IMR-90 (cell line): ENCODE measurements around the gene ROBO2. TPM values are rescaled to one million over a fixed set of nuclear protein-coding genes. Genes with fewer than 3 reads are reported as not detected.

Experiments used
- ATAC-seq: fragments of 200-7000 bp; cut with Tn5 transposase; 2 replicates; pipeline ENCODE4 v1.9.1; 2020; ENCODE audit warnings: low read depth, mild to moderate bottlenecking, moderate library complexity
- BruUV-seq: library from RNA; stranded (reverse); fragments of 400-500 nt; replicated peaks from 2 replicates; lab custom pipeline; 2021; lab: Mats Ljungman, UMichigan
- CTCF ChIA-PET: fragments of 300-600 bp; formaldehyde crosslinking; extraction: SDS; loops from one replicate; lab custom pipeline; 2021; ENCODE audit warnings: antibody characterized with exemption; lab: Yijun Ruan, JAX
- POLR2A ChIA-PET: fragments of 300-600 bp; sonication (Branson Sonifier 250); formaldehyde crosslinking; loops from one replicate; lab custom pipeline; 2022; ENCODE audit warnings: antibody characterized with exemption; ENCODE audit not compliant: unreplicated experiment; lab: Charles Lee
- DNase-seq: peaks from one replicate; pipeline ENCODE4 v3.0.0; 2013
- H2AFZ ChIP-seq: replicated peaks from 2 replicates; pipeline ENCODE3; 2013; ENCODE audit warnings: low read length, mild to moderate bottlenecking; ENCODE audit not compliant: poor library complexity
- H2AK5ac ChIP-seq: 2 replicates; pipeline ENCODE4 v1.6.1; 2013; ENCODE audit warnings: low read depth, low read length, inconsistent platforms
- H2AK9ac ChIP-seq: replicated peaks from 2 replicates; pipeline ENCODE3; 2013; ENCODE audit warnings: mild to moderate bottlenecking, low read depth, low read length, moderate library complexity; ENCODE audit not compliant: poor library complexity
- H2BK120ac ChIP-seq: 2 replicates; pipeline ENCODE4 v1.6.1; 2013; ENCODE audit warnings: low read depth, low read length, inconsistent platforms
- H2BK15ac ChIP-seq: 3 replicates; pipeline ENCODE4 v1.6.1; 2013; ENCODE audit warnings: low read depth, low read length, inconsistent platforms
- H2BK20ac ChIP-seq: 2 replicates; pipeline ENCODE4 v1.6.1; 2013; ENCODE audit warnings: low read depth, mild to moderate bottlenecking, inconsistent platforms, low read length, moderate library complexity
- H2BK5ac ChIP-seq: 2 replicates; pipeline ENCODE4 v1.6.1; 2013; ENCODE audit warnings: mild to moderate bottlenecking, low read depth, low read length, inconsistent platforms; ENCODE audit not compliant: poor library complexity, severe bottlenecking
- H3K14ac ChIP-seq: replicated peaks from 2 replicates; pipeline ENCODE4 v1.6.1; 2013; ENCODE audit warnings: low read depth, low read length, inconsistent platforms
- H3K18ac ChIP-seq: 2 replicates; pipeline ENCODE4 v1.6.1; 2013; ENCODE audit warnings: low read depth, low read length, control low read depth
- H3K23ac ChIP-seq: 2 replicates; pipeline ENCODE4 v1.6.1; 2013; ENCODE audit warnings: low read depth, low read length, inconsistent platforms
- H3K27ac ChIP-seq: 2 replicates; pipeline ENCODE4 v1.5.1; 2013; ENCODE audit warnings: mild to moderate bottlenecking, control low read depth, low read length; ENCODE audit not compliant: insufficient read depth
- H3K27me3 ChIP-seq: 2 replicates; pipeline ENCODE4 v1.6.1; 2013; ENCODE audit warnings: low read length; ENCODE audit not compliant: control insufficient read depth, insufficient read depth
- H3K36me3 ChIP-seq: 2 replicates; pipeline ENCODE4 v1.6.1; 2013; ENCODE audit warnings: low read length, mixed read lengths; ENCODE audit not compliant: control insufficient read depth, insufficient read depth
- H3K4ac ChIP-seq: 2 replicates; pipeline ENCODE4 v1.6.1; 2013; ENCODE audit warnings: low read depth, low read length, inconsistent platforms
- H3K4me1 ChIP-seq: 2 replicates; pipeline ENCODE4 v1.6.1; 2013; ENCODE audit warnings: low read length, mixed read lengths; ENCODE audit not compliant: control insufficient read depth, insufficient read depth
- H3K4me2 ChIP-seq: 2 replicates; pipeline ENCODE4 v1.6.1; 2013; ENCODE audit warnings: low read depth, mild to moderate bottlenecking, control low read depth, low read length, moderate library complexity
- H3K4me3 ChIP-seq: 2 replicates; pipeline ENCODE4 v1.5.1; 2013; ENCODE audit warnings: low read depth, mild to moderate bottlenecking, control low read depth, low read length, moderate library complexity; ENCODE audit not compliant: insufficient read depth
- H3K56ac ChIP-seq: 2 replicates; pipeline ENCODE4 v1.6.1; 2013; ENCODE audit warnings: low read length, inconsistent platforms; ENCODE audit not compliant: insufficient read depth; ENCODE audit errors: extremely low read depth
- H3K79me1 ChIP-seq, 2 experiments: 2 replicates each; pipeline ENCODE4 v1.6.1; 2013; ENCODE audit warnings: low read length in 2 of 2, inconsistent platforms in 1 of 2, low read depth in 1 of 2
- H3K9ac ChIP-seq: 2 replicates; pipeline ENCODE4 v1.6.1; 2013; ENCODE audit warnings: low read depth, low read length, control low read depth
- H3K9me1 ChIP-seq: 2 replicates; pipeline ENCODE4 v1.6.1; 2013; ENCODE audit warnings: low read length, inconsistent platforms; ENCODE audit not compliant: insufficient read depth
- H3K9me3 ChIP-seq: 2 replicates; pipeline ENCODE4 v1.6.1; 2013; ENCODE audit warnings: low read length; ENCODE audit not compliant: control insufficient read depth, insufficient read depth
- H4K20me1 ChIP-seq: 2 replicates; pipeline ENCODE4 v1.6.1; 2013; ENCODE audit warnings: low read length, inconsistent platforms; ENCODE audit not compliant: insufficient read depth
- H4K5ac ChIP-seq: 2 replicates; pipeline ENCODE4 v1.6.1; 2013; ENCODE audit warnings: mild to moderate bottlenecking, low read depth, low read length, control low read depth
- H4K8ac ChIP-seq, 2 experiments: 2 replicates each; pipeline ENCODE4 v1.6.1; 2013; ENCODE audit warnings: low read depth in 2 of 2, low read length in 2 of 2, control low read depth in 1 of 2, inconsistent platforms in 1 of 2
- H4K91ac ChIP-seq: 2 replicates; pipeline ENCODE4 v1.6.1; 2013; ENCODE audit warnings: low read depth, low read length, inconsistent platforms; ENCODE audit not compliant: insufficient read depth
- BHLHE40 ChIP-seq: fragments of 150-350 bp; IDR thresholded peaks from 2 replicates; pipeline ENCODE4 v1.6.1; 2016; ENCODE audit warnings: mild to moderate bottlenecking, low read depth, low read length
- CEBPB ChIP-seq: IDR thresholded peaks from 2 replicates; pipeline ENCODE4 v1.6.1; 2012; ENCODE audit warnings: low read depth, low read length, improper control_type of control experiment
- CHD1 ChIP-seq: IDR thresholded peaks from 2 replicates; pipeline ENCODE4 v1.6.1; 2012; ENCODE audit warnings: low read depth, low read length, improper control_type of control experiment
- CTCF ChIP-seq: conservative IDR thresholded peaks from 2 replicates; pipeline ENCODE4 v1.5.1; 2012; ENCODE audit warnings: mild to moderate bottlenecking, low read depth, low read length, improper control_type of control experiment
- ELK1 ChIP-seq: fragments of 150-350 bp; IDR thresholded peaks from 2 replicates; pipeline ENCODE4 v1.6.1; 2016; ENCODE audit warnings: low read depth, mild to moderate bottlenecking, low read length, moderate library complexity, borderline replicate concordance
- FOS ChIP-seq: fragments of 150-350 bp; IDR thresholded peaks from 2 replicates; pipeline ENCODE4 v1.6.1; 2016; ENCODE audit warnings: low read depth, low read length
- MAFK ChIP-seq: IDR thresholded peaks from 2 replicates; pipeline ENCODE4 v1.6.1; 2012; ENCODE audit warnings: low read depth, low read length, improper control_type of control experiment
- MXI1 ChIP-seq: IDR thresholded peaks from 2 replicates; pipeline ENCODE4 v1.6.1; 2012; ENCODE audit warnings: low read depth, mild to moderate bottlenecking, low read length, moderate library complexity, borderline replicate concordance
- NFE2L2 ChIP-seq: fragments of 150-350 bp; IDR thresholded peaks from 2 replicates; pipeline ENCODE4 v1.6.1; 2016; ENCODE audit warnings: low read depth, mild to moderate bottlenecking, low read length
- POLR2A ChIP-seq: IDR thresholded peaks from 2 replicates; pipeline ENCODE4 v1.6.1; 2012; ENCODE audit warnings: mild to moderate bottlenecking, low read depth, low read length
- RAD21 ChIP-seq: IDR thresholded peaks from 2 replicates; pipeline ENCODE4 v1.6.1; 2012; ENCODE audit warnings: low read length, improper control_type of control experiment
- RCOR1 ChIP-seq: IDR thresholded peaks from 2 replicates; pipeline ENCODE4 v1.6.1; 2012; ENCODE audit warnings: mild to moderate bottlenecking, low read length, improper control_type of control experiment; ENCODE audit not compliant: insufficient replicate concordance
- RFX5 ChIP-seq: IDR thresholded peaks from 2 replicates; pipeline ENCODE4 v1.8.0; 2012; ENCODE audit warnings: low read depth, mild to moderate bottlenecking, low read length, moderate library complexity
- SMC3 ChIP-seq: fragments of 150-350 bp; IDR thresholded peaks from 2 replicates; pipeline ENCODE4 v1.6.1; 2016; ENCODE audit warnings: low read depth, mild to moderate bottlenecking, antibody characterized with exemption, low read length, moderate library complexity
- USF2 ChIP-seq: fragments of 150-350 bp; IDR thresholded peaks from 2 replicates; pipeline ENCODE4 v1.6.1; 2017; ENCODE audit warnings: mild to moderate bottlenecking, antibody characterized with exemption, low read length, low read depth
- whole genome bisulfite sequencing, 2 experiments: methylation state at CpG; one replicate each; pipeline versions ENCODE4 v1.1.5 to v1.1.7; 2013; ENCODE audit warnings: missing lambda C conversion rate in 2 of 2; ENCODE audit not compliant: insufficient read length in 1 of 2; ENCODE audit errors: extremely low coverage in 2 of 2; 5-methylcytosine and 5-hydroxymethylcytosine counted together
- dilution Hi-C: fragments of 300-500 bp; cut with HindIII; formaldehyde crosslinking; loops from one replicate; pipeline ENCODE4 v1.14.3; 2018; ENCODE audit warnings: low sequenced_read_pairs; ENCODE audit not compliant: unreplicated experiment
- in situ Hi-C: fragments of 300-500 bp; cut with MboI; formaldehyde crosslinking; loops from 3 replicates; pipeline ENCODE4 v1.14.3; 2019; ENCODE audit warnings: low sequenced_read_pairs, inconsistent platforms, mixed read lengths
- intact Hi-C: fragments of 100-400 bp; cut with micrococcal nuclease; formaldehyde crosslinking; loops from 2 replicates; pipeline ENCODE4 v1.10.0; 2022
- polyA plus RNA-seq, 3 experiments: library from polyadenylated mRNA; depleted of rRNA; stranded (reverse); fragments of >200 nt; gene quantifications; 2 replicates each; pipeline ENCODE4 v1.2.3, GENCODE V29; 2012; ENCODE audit warnings: low replicate concordance in 1 of 3
- total RNA-seq: library from RNA; depleted of rRNA; stranded (reverse); fragments of >200 nt; gene quantifications from 2 replicates; pipeline ENCODE4 v1.2.3, GENCODE V29; 2012

Gene ROBO2
- total and polyA plus RNA-seq, 2 of the 4 experiments (the other 2 are of a cell fraction) = 9.3 to 14.5 TPM

GRCh38 chr3:77028005-77028404 is 11.9 kb upstream of the ROBO2 start:
- DNase-seq (no peak), ATAC-seq (no peak)
- Histone ChIP-seq H3K4me2 (no peak overlapping the region), H3K18ac (no peak overlapping the region), H3K9me1 (no peaks in the 10 kb centered on the region), H4K8ac (no peak overlapping the region), H2BK15ac (no peak overlapping the region), H2BK120ac (no peak overlapping the region), H3K36me3 (no peaks in the 10 kb centered on the region), H3K23ac (no peak overlapping the region), H3K4ac (no peak overlapping the region), H3K27ac (no peak overlapping the region), H3K79me1 (no peaks in the 10 kb centered on the region; a peak in 1 of 4 replicates), H3K9ac (no peak overlapping the region), H3K9me3 (no peaks in the 10 kb centered on the region), H2BK5ac (no peak overlapping the region), H2AK5ac (no peak overlapping the region), H2BK20ac (no peak overlapping the region), H3K4me3 (no peak overlapping the region), H3K14ac (no peak overlapping the region), H4K5ac (no peak overlapping the region), H3K56ac (no peak overlapping the region), H4K20me1 (no peaks in the 10 kb centered on the region), H4K91ac (no peak overlapping the region), H2AFZ (no peak overlapping the region), H3K27me3 (no peaks in the 10 kb centered on the region), H2AK9ac (no peak overlapping the region), H3K4me1 (no peaks in the 10 kb centered on the region)
- POLR2A ChIA-PET = no interaction called here
- dilution Hi-C loops = no loop called here
- no TSS peak for BruUV-seq
- in situ Hi-C loops = loop anchor here (25.0 kb wide), 1 partner anchor 1184 kb away; no protein-coding TSS in a partner anchor
- CTCF ChIA-PET = interaction anchor here (0.6 kb wide), 1 partner anchor 477 kb away, joined by 4 read pairs; no protein-coding TSS in a partner anchor
- no CpG with 5 or more reads among the region's 2 CpGs for WGBS, 2 experiments
- TF ChIP-seq POLR2A = no peak
- no peak for TF ChIP-seq RAD21
- no peak for TF ChIP-seq MAFK
- TF ChIP-seq SMC3 = no peak
- TF ChIP-seq RCOR1 = no peak
- TF ChIP-seq CHD1 = no peak
- TF ChIP-seq MXI1 = no peak
- TF ChIP-seq FOS = no peak
- TF ChIP-seq USF2 = no peak
- no peak for TF ChIP-seq RFX5
- no peak for TF ChIP-seq CTCF
- TF ChIP-seq NFE2L2 = no peak
- no peak for TF ChIP-seq ELK1
- no peak for TF ChIP-seq CEBPB
- TF ChIP-seq BHLHE40 = no peak
- intact Hi-C loops = no loop called here
